Suprapubic skin (tissue), 3 donors: ENCODE data around the gene CDH26.

Experiments used
- EP300 ChIP-seq: sonication (generic); formaldehyde crosslinking; IDR thresholded peaks from one replicate; pipeline ENCODE4 v1.6.1; 2017; ENCODE audit warnings: antibody characterized with exemption
- POLR2A ChIP-seq, 2 donors: fragments of 450-650 bp; IDR thresholded peaks; one replicate each; pipeline ENCODE4 v1.6.1; 2017; ENCODE audit warnings: antibody characterized with exemption in 2 of 2, mild to moderate bottlenecking in 2 of 2, moderate library complexity in 2 of 2
- TF ChIP-seq, protein P1 (sequence below), 2 donors: fragments of 200-600 bp in 1 of 2; fragments of 450-650 bp in 1 of 2; sonication (generic) in 1 of 2; IDR thresholded peaks; one replicate each; pipeline ENCODE4 v1.5.1; 2016 to 2019; ENCODE audit warnings: antibody characterized with exemption in 2 of 2, mild to moderate bottlenecking in 1 of 2, moderate library complexity in 1 of 2

DNA sequence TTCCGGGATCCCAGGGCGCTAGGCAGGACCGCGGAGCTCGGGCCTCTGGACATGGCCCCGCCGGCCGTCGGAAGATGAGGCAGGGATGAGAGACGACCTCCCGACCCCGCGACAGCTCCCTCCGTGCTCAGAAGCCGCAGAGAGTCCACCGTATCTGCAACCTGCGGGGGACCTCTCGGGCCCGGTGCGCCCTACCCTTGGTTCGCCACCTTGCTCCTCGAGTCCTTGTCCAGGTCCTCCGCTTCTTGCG is 18.4 kb upstream of the CDH26 start:
- TF ChIP-seq, protein P1, sequence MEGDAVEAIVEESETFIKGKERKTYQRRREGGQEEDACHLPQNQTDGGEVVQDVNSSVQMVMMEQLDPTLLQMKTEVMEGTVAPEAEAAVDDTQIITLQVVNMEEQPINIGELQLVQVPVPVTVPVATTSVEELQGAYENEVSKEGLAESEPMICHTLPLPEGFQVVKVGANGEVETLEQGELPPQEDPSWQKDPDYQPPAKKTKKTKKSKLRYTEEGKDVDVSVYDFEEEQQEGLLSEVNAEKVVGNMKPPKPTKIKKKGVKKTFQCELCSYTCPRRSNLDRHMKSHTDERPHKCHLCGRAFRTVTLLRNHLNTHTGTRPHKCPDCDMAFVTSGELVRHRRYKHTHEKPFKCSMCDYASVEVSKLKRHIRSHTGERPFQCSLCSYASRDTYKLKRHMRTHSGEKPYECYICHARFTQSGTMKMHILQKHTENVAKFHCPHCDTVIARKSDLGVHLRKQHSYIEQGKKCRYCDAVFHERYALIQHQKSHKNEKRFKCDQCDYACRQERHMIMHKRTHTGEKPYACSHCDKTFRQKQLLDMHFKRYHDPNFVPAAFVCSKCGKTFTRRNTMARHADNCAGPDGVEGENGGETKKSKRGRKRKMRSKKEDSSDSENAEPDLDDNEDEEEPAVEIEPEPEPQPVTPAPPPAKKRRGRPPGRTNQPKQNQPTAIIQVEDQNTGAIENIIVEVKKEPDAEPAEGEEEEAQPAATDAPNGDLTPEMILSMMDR (IDR thresholded peaks at IDR 0.05): no peak
- no peak for TF ChIP-seq POLR2A (IDR thresholded peaks at IDR 0.05)
- TF ChIP-seq EP300: no peak
